NT2/D1 (cell line): ENCODE data around the gene PLPP4.

ENCODE experiments used
- DNase-seq: peaks from one replicate; pipeline ENCODE4 v3.0.0-alpha.2; 2011; ENCODE audit warnings: low read depth, low spot score
- H3K27me3 ChIP-seq: 2 replicates; pipeline ENCODE4 v1.6.0; 2011; ENCODE audit warnings: mild to moderate bottlenecking; ENCODE audit not compliant: insufficient read length, insufficient read depth
- H3K36me3 ChIP-seq: 2 replicates; pipeline ENCODE4 v1.6.1; 2011; ENCODE audit warnings: mild to moderate bottlenecking, low read length, mixed read lengths; ENCODE audit not compliant: insufficient read depth, insufficient read length
- H3K4me1 ChIP-seq: 2 replicates; pipeline ENCODE4 v1.5.1; 2011; ENCODE audit not compliant: insufficient read depth, insufficient read length
- H3K4me3 ChIP-seq: 2 replicates; pipeline ENCODE4 v1.5.1; 2011; ENCODE audit warnings: low read depth; ENCODE audit not compliant: insufficient read length
- H3K9ac ChIP-seq: 2 replicates; pipeline ENCODE4 v1.6.0; 2011; ENCODE audit warnings: low read depth; ENCODE audit not compliant: insufficient read length
- H3K9me3 ChIP-seq: 2 replicates; pipeline ENCODE4 v1.5.1; 2011; ENCODE audit warnings: mild to moderate bottlenecking, low read length; ENCODE audit not compliant: insufficient read depth
- SUZ12 ChIP-seq: IDR thresholded peaks from 2 replicates; pipeline ENCODE4 v1.6.1; 2011; ENCODE audit not compliant: insufficient read length, insufficient read depth; ENCODE audit errors: extremely low read depth
- YY1 ChIP-seq: IDR thresholded peaks from 2 replicates; pipeline ENCODE4 v1.6.1; 2011; ENCODE audit not compliant: insufficient read length, insufficient read depth
- ZNF274 ChIP-seq: IDR thresholded peaks from 2 replicates; pipeline ENCODE4 v1.6.1; 2011; ENCODE audit warnings: mild to moderate bottlenecking, low read depth, low read length

Gene PLPP4

DNA sequence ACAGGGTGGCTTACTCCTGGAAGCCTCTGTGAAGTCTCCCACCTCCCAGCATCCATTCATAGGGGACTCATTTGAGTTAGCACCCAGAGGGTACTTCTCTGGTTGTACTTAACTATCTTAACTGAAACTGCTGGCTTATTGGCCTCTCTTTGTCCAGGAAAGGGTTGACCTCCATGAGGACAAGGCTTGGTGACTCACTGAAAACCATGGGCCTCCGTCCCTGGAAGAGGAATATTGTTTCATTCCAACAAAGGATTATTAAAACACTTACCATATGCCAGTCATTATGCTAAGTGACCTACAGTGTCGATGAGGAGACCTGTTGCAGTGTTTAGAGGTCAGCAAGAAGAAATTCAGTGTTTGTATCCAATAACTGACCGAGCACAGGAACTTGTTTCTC is 175.9 kb downstream of the PLPP4 start:
- Histone ChIP-seq H3K4me3 (no peak overlapping the region), H3K27me3 (no peaks in the 10 kb centered on the region)
- TF ChIP-seq ZNF274 (no peak), YY1 (no peak), SUZ12 (no peak)

DNA sequence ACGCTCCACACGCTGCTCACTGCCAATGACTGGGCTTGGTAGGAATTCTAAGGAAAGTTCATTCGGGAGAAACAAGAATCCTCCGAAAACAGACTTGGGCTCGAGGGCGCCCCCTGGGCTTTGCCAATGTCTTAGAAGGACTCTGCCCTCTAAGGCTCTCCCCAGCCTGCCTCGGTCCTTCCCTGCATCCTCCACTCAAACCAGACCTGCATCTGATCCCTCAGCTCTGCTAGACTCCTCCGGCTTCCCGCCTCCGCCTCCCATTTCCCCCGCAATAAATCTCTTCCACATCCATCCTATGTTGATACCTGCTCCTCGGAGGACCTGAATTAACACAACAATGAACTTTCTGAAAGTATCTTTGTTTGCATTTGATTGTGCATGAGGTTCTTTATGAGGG is 177.6 kb downstream of the PLPP4 start:
- DNase-seq: no peak
- Histone ChIP-seq H3K4me1 (no peaks in the 10 kb centered on the region), H3K9ac (no peak overlapping the region), H3K36me3 (no peaks in the 10 kb centered on the region), H3K27me3 (no peaks in the 10 kb centered on the region), H3K9me3 (peaks cover 4% of the 10 kb centered on the region; the same call in 1 of the 2 replicates), H3K4me3 (no peak overlapping the region)
- TF ChIP-seq SUZ12 (no peak), ZNF274 (no peak), YY1 (no peak)

More for the DNA sequence above, 175.9 kb downstream of the PLPP4 start:
- no peaks in the 10 kb centered on the region for H3K4me1 ChIP-seq
- no peak overlapping the region for H3K9ac ChIP-seq
- no peaks in the 10 kb centered on the region for H3K36me3 ChIP-seq
- no peak for DNase-seq
- H3K9me3 ChIP-seq: peaks cover 14% of the 10 kb centered on the region; the same call in 1 of the 2 replicates
